SH-SY5Y (cell line): ENCODE measurements around the gene ATRAID.

Experiments
- GATA2 ChIP-seq: IDR thresholded peaks from 2 replicates; pipeline ENCODE4 v1.6.1; 2011; ENCODE audit warnings: mild to moderate bottlenecking, low read depth, low read length
- GATA3 ChIP-seq: IDR thresholded peaks from 2 replicates; pipeline ENCODE4 v1.6.1; 2011; ENCODE audit warnings: low read depth, mild to moderate bottlenecking, low read length, moderate library complexity

DNA sequence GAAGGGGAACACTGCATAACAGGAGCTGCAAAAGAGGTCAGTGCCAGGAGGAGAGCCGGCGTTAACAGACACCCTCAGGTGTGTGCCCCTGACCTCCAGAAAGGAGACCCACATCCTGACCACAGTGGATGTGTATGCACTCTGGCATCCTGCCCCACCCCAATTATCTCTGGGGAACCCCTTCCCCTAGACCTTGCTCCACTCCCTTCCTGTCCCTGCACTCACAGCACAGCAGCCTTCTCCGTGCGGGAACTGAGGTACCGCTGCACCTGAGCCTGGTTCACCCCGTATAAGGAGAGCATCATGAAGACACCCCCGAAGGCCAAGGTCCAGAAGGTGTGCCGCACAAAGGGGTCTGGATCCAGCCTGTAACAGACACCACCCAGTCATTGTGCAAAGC is 7.3 kb upstream of the ATRAID start:
- TF ChIP-seq GATA3 (no peak), GATA2 (no peak)
